WI38 (cell line): ENCODE results near the gene LEPR.

ENCODE experiments used
- H3K4me3 ChIP-seq: 2 replicates; pipeline ENCODE4 v1.5.1; 2011; ENCODE audit warnings: low read depth, mild to moderate bottlenecking, control low read depth, low read length
- TF ChIP-seq, protein P1 (sequence below): IDR thresholded peaks from 2 replicates; pipeline ENCODE4 v1.5.1; 2012; ENCODE audit warnings: low read depth, mild to moderate bottlenecking, control low read depth, low read length

Gene LEPR

GRCh38 chr1:65437616-65438015, 17.1 kb downstream of the LEPR start:
- H3K4me3 ChIP-seq, result no peak overlapping the region
- TF ChIP-seq, protein P1, sequence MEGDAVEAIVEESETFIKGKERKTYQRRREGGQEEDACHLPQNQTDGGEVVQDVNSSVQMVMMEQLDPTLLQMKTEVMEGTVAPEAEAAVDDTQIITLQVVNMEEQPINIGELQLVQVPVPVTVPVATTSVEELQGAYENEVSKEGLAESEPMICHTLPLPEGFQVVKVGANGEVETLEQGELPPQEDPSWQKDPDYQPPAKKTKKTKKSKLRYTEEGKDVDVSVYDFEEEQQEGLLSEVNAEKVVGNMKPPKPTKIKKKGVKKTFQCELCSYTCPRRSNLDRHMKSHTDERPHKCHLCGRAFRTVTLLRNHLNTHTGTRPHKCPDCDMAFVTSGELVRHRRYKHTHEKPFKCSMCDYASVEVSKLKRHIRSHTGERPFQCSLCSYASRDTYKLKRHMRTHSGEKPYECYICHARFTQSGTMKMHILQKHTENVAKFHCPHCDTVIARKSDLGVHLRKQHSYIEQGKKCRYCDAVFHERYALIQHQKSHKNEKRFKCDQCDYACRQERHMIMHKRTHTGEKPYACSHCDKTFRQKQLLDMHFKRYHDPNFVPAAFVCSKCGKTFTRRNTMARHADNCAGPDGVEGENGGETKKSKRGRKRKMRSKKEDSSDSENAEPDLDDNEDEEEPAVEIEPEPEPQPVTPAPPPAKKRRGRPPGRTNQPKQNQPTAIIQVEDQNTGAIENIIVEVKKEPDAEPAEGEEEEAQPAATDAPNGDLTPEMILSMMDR, result no peak

DNA sequence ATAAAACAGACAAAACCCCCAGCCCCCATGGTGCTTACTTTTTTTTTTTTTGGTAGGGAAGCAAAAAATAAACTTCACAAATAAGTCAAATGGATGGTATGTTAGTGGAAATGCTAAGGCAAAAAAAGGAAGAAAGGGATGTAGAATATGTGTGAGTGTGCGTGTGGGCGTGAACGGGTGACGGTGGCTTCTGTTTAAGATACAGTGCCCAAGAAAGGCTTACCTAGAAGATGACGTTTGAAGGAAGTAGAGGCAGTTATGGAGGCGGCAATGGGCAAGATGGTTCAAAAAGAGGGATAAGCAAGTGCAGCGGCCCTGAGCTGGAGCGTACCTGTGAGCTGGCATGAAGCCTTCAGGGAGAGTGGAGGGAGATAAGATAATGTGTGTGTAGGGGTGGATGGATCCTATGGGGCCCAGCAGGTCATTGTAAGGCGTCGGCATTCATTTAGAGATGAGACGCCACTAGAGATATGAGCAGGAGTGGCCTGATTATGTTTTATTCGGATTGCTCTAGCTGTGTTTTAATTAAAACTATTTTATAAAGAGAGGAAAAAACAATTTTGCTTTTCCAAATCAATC, 19.9 kb downstream of the LEPR start:
- no peak overlapping the region for H3K4me3 ChIP-seq
- TF ChIP-seq, protein P1, result no peak

GRCh38 chr1:65440915-65441314, 20.4 kb downstream of the LEPR start:
- H3K4me3 ChIP-seq, result no peak overlapping the region
- TF ChIP-seq, protein P1, result no peak

DNA sequence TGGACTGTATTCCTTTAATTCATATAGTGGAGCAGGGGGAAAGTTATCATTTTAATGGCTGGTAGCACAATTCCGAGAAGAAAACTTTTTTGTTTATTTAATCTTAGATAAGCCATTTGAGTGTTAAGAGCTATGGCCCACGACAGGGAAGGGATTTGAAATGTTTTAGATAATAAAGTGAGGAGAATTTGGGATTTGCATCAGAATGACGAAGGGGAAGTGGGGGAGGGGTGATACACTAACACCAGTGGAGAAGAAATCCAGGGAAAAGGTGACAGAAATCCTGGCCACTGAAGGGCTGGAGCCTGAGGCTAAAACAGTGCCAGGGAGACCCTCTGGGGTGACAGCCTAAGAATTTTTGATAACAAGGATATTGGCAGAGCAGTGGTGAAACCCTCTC, 21.0 kb downstream of the LEPR start:
- TF ChIP-seq, protein P1, result no peak
- H3K4me3 ChIP-seq, result no peak overlapping the region

GRCh38 chr1:65442442-65442841, 22.0 kb downstream of the LEPR start:
- TF ChIP-seq, protein P1, result no peak
- no peak overlapping the region for H3K4me3 ChIP-seq

DNA sequence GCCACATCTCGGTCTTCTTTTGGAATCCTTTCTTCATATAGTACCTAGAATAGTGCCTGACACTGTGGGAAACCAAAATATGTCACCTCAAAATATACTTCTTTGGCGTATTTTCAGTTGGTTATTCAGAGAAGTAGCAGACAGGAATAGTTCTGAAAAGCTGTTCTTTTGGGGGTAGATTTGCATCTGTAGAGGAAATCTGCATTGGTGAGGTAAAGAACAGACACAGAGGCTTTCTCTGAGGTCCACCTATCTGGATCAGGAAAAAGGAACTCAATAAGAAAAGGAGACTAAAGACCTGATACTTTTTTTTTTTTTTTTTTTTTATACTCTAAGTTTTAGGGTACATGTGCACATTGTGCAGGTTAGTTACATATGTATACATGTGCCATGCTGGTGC, 23.2 kb downstream of the LEPR start:
- TF ChIP-seq, protein P1, result no peak

GRCh38 chr1:65444128-65444640, 23.7 kb downstream of the LEPR start:
- H3K4me3 ChIP-seq, result no peak overlapping the region
- TF ChIP-seq, protein P1, result no peak

More for the DNA sequence above, 23.2 kb downstream of the LEPR start:
- H3K4me3 ChIP-seq, result no peak overlapping the region
